ENCODE results near the gene CADM2. TPM values are rescaled to one million over a fixed set of nuclear protein-coding genes. Genes with fewer than 3 reads are reported as not detected.

Gene CADM2
- total RNA-seq, 1 donor from 2014 or later, result not detected

GRCh38 chr3:86046436-86047136 lies 1087.8 kb downstream of the CADM2 start:
- no peak for DNase-seq

GRCh38 chr3:86047161-86047560 lies 1088.4 kb downstream of the CADM2 start:
- no peak for DNase-seq

GRCh38 chr3:86051058-86051457 lies 1092.3 kb downstream of the CADM2 start:
- DNase-seq, result no peak

GRCh38 chr3:86056032-86056431 lies 1097.2 kb downstream of the CADM2 start:
- no peak for DNase-seq

GRCh38 chr3:86056962-86057361 lies 1098.2 kb downstream of the CADM2 start:
- DNase-seq, result no peak

GRCh38 chr3:86073799-86074198 lies 1115.0 kb downstream of the CADM2 start:
- DNase-seq, result no peak

- DNase-seq, result no peak
Measured at GRCh38 chr3:86087160-86087871, 1128.5 kb downstream of the CADM2 start.

GRCh38 chr3:86104154-86104553 lies 1145.4 kb downstream of the CADM2 start:
- DNase-seq, result no peak

- no peak for DNase-seq
Measured at GRCh38 chr3:86109434-86109833, 1150.6 kb downstream of the CADM2 start.
